Stimulated activated CD8-positive, alpha-beta memory T cell treated with anti-CD3 and anti-CD28 coated beads, Interleukin-4, amount 100 ng/mL, for 4 hours (primary cell): ENCODE data around the gene SPATA2.

Experiments
- DNase-seq, 2 donors: peaks; one replicate each; pipeline ENCODE4 v3.0.0-alpha.2; 2020; ENCODE audit warnings: low read depth in 2 of 2, low spot score in 1 of 2

SPATA2 gene

GRCh38 chr20:49859011-49859410 lies 56.3 kb downstream of the SPATA2 start:
- DNase-seq = no peak

- DNase-seq = no peak
Observed at GRCh38 chr20:49858076-49858585, 57.2 kb downstream of the SPATA2 start.

GRCh38 chr20:49856904-49857303 lies 58.4 kb downstream of the SPATA2 start:
- DNase-seq = no peak

- DNase-seq = no peak
Observed at GRCh38 chr20:49854190-49854875, 61.0 kb downstream of the SPATA2 start.

- DNase-seq = no peak
Observed at GRCh38 chr20:49853640-49854039, 61.7 kb downstream of the SPATA2 start.
